Activated naive CD4-positive, alpha-beta T cell (primary cell): ENCODE results near the gene BANP.
"Not testable (repeated sequence)": the region's sequence is repeated elsewhere in the genome, so short reads cannot be mapped to it uniquely, and the experiment has no call there.

Experiments
- DNase-seq, 4 experiments: peaks; one replicate each; lab custom pipeline; 2025; lab: John Stamatoyannopoulos, UW

BANP gene

DNA sequence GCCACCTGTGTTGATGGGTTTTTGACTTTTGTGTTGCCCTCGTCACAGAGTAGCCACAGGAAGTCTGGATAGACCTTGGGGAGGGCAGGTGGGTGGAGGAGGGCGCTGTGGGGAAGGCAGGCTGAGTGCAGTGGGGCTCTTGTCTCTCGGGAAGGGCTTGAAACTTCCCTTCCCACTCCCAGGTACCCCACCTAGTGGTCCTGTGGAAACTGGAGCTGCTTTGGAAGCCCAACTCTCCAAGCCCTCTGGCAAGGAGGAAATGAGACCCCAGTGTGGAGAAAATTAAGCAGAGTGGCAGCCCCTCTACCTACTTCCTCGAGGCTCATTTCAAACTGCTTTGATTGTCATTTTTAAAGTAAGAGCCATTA is 24.1 kb upstream of the BANP start:
- DNase-seq, result no peak

DNA sequence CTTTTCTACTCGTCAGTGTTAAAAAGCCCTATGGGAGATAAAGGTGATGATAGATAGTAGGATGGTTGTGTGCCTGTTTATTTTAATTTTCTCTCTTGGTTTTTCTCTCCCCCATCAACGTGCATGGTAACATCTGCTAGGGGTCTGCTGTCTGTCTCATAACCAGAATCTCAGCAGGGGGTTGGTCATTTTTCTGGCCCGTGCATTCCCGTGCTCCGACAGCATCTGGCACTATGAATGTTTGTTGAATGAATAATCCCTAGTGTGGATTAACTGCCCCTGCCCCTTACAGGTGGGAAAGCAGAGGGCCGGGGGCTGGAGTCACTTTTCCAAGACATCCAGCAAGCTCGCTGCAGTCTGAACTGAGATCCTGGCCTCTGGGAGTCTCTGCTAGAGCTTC is 21.2 kb upstream of the BANP start:
- no peak for DNase-seq

DNA sequence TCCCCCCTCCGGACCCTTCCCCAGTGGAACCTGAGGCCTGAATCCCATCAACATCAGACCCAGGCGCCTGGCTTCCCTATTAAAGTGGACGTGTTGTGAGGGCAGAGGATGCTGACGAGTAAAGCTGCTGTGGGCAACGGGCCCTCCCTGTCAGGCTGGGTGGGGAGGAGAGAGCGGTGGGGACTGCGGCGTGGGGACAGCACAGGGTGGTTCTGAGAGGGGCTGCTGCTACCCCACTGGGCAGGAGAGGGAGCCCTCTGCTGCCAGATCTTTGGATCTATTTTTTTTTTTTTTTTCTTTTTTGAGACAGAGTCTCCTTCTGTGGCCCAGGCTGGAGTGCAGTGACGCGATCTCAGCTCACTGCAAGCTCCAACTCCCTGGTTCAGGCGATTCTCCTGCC is 20.8 kb upstream of the BANP start:
- DNase-seq, result no peak

DNA sequence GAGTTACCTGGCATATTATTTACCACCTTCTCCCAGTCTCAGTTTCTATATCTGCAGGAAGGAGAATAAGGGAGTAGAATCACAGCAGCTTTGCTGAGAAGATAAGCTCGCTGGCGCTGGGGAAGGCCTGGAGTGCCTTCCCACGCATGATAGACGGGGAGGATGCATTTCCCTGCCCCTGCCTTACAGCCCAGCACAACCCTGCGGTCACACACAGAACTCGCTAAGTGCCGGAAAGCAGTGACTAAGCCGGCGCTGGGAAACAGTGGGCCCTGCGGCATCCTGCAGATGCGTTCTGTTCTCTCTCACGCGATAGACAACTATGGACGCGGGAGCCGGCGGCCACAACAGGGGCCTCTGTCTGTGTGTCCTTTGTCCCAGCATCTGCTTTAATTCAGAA is 19.7 kb upstream of the BANP start:
- peak in 1 of 4 experiments; percentile 5 for DNase-seq

DNA sequence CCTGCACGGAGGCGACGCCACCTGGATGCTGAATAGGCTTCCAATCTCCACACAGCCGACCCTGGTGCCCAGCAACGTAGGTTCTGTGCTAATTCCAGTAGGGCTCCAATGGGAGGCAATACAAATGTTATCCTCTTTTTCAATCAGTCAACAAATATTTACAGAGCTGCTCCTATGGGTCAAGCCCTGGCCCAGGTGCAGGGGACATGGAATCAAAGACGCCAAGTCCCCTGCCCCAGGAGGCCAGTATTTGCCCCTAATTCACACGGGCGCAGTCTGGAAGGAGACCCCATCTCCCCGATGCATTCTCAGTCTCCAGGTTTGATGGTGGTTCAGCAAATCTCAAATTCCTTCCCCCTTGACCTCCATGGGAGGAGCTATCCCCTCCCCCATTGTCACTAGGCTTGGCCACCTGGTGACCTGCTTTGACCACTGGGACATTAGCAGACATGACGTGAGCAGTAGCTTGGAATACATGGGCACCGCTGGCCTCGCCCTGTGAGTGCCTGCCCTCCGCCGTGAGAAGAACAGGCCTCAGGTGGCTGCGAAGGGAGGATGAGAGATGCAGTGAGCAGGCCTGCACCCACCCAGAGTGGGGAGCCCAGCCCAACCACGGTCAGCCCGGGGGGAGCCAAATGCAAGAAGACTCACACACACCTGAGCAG is 18.6 kb upstream of the BANP start:
- not testable (repeated sequence) for DNase-seq

DNA sequence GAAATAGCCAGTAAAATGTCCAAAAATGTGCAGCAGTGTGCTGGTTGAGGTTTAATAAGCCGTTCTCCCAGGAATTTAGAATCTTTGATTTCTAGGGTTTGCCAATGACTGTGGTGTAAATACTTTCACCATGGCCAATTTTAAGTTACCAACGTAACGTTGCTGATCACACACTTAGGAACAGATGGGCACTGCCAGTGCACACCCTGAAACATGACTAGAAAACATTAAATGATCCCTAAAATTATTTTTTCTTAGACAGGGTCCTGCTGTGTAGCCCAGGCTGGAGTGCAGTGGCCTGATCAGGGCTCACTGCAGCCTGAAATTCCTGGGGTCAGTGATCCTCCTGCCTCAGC is 18.1 kb upstream of the BANP start:
- DNase-seq, result no peak

DNA sequence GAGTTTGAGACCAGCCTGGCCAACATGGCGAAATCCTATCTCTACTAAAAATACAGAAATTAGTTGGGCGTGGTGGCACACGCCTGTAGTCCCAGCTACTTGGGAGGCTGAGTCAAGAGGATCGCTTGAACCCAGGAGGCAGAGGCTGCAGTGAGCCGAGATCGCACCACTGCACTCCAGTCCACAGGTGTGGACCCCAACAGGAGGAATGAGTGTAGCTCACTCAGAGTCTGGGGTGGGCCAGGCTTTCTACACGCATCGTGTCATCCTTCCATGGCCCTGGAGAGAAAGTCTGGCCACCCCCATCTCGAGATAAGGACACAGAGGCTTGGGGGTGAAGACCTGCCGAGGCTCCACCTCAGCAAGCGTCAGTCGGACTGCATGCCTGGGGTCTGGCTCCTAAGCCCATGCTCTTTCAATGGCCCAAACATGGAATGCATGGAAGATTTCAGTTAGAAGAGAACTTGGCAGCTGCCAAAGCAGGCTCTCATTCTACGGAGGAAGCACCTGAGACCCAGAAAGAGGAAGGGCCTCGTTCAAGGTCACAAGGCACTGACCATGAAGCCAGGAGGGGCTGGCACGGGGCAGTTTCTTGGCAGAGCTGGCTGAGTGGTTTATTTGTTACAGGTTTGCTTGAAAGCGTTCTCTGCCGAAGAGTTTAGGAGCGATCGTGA is 16.3 kb upstream of the BANP start:
- not testable (repeated sequence) for DNase-seq

DNA sequence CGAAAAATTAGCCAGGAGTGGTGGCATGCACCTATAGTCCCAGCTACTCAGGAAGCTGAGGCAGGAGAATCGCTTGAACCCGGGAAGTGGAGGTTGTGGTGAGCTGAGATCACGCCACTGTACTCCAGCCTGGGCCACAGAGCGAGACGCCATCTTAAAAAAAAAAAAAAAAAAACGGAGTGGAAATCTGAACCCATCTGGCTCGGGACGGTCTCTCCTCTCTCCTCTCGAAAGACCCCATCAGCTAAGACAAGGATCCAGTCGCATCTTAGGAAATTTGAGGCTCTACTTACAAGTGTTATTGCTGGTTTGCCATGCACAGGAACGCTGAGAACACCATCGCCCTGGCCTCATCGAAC is 15.2 kb upstream of the BANP start:
- not testable (repeated sequence) for DNase-seq

DNA sequence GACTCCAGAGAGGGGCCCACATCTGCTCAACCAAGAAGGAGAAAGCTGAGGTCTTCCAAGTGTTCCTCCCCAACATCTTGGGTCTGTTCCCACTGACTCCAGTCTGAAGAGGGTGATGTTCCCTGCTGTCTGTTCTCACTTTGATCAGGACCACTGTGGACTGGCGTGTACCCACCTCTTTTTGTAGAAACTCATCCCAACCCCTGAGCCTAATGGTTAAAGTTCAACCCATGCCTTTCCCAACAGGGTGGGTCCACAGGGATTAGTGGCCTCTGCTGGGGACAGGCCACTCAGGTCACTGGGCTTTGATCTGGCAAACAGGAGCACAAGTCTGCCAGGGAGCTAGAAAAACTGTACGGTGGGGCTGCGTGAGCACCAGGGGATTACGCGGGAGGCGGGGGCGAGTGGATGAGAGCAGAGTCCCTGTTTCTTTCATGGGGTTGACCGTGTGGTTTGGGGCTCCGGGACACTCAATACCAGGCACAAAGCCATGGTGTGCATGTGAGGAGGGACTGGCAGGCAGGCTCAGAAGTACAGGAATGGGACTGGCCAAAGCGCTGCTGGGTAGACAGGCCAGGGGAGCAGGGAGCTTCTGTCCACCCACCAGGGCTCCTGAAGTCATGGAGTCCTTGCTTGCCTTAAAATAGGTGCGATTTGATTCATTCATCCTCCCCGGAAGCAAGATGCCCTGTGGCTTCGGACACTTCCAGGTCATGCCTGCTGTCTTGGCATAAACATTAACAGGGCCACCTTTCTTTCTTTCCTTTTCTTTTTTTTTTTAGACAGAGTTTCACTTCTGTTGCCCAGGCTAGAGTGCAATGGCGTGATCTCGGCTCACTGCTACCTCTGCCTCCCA is 14.6 kb upstream of the BANP start, which contains the start of gene CA5A:
Gene CA5A, minus strand, starts transcription at position 155 of the 856 bp plus-strand sequence. Its CDS starts 79 bp downstream, at position 76.
- no peak for DNase-seq

DNA sequence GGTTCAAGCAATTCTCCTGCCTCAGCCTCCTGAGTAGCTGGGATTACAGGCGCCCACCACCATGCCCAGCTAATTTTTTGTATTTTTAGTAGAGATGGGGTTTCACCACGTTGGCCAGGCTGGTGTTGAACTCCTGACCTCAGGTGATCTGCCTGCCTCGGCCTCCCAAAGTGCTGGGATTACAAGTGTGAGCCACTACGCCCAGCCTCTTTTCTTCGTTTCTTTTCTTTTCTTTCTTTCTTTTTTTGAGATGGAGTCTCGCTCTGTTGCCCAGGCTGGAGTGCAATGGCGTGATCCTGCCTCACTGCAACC is 14.0 kb upstream of the BANP start:
- not testable (repeated sequence) for DNase-seq

DNA sequence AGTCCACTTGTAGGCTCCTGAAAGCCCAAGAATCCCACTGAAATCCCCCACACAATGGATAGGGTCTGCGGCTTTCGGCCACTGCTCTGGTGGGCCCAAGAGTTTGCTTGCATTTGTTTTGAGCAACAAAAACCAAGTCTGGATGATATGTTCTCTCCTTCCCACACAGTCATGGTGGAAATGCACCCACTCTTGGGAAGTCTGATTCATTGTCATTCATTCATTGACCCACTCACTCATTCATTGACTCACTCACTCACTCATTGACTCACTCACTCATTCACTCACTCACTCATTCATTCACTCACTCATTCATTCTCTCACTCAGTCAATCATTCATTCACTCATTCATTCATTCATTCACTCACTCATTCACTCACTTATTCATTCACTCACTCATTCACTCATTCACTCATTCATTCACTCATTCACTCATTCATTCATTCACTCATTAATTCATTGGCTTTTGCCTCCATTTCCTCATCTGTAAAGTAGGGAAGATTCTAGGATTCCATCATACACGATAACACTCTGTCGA is 12.8 kb upstream of the BANP start:
- no peak for DNase-seq

DNA sequence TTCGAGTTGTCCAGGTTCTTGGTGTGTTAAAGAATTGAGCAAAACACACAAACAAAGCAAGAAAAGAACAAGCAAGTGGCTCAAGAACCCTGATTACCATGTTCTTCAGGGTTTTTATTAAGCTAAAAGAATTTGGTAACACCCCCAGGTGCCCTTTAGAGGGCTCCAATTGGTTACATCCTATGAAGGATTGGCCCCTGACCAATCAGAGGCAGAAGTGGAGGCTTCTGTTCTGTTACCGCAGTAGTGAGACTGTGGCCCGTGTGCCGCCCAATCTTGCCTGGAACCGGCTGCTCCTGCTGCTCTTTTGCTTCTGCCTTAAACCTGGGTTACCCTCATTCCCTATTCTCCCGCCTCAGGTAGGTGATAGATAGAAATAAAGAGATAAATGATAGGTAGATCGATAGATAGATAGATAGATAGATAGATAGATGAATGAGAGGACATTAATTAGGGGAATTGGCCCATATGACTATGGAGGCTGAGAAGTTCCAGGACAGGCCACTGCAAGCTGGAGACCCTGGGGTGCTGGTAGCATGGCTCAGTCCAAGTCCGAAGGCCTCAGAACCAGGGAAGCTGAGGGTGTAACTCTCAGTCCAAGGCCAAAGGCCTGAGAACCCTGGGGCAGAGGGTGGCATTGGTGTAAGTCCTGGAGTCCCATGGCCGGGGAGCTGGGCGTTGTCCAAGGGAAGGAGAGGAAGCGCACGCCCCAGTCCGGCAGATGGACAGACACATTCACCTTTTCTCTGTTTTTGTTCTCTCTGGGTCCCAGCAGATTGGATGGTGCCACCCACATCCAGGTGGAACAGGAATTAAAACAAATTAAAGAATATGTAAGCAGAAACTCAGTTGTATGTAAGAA is 11.4 kb upstream of the BANP start:
- DNase-seq, result no peak

DNA sequence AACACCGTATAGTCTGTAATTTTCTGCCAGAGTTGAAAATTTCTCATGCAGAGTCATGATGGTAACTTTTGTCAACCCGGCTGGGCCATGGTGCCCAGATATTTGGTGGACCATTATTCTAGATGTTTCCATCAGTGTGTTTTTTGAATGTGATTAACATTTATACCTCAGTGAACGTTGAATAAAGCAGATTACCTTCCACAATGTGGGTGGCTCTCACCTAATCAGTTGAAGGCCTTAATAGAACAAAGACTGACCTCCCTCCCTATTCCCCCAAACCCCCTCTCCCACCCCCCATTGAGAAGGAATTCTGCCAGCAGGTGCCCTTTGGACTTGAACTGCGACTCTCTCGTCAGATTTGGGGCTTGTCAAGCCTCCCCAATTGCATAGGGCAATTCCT is 8.6 kb upstream of the BANP start:
- no peak for DNase-seq

DNA sequence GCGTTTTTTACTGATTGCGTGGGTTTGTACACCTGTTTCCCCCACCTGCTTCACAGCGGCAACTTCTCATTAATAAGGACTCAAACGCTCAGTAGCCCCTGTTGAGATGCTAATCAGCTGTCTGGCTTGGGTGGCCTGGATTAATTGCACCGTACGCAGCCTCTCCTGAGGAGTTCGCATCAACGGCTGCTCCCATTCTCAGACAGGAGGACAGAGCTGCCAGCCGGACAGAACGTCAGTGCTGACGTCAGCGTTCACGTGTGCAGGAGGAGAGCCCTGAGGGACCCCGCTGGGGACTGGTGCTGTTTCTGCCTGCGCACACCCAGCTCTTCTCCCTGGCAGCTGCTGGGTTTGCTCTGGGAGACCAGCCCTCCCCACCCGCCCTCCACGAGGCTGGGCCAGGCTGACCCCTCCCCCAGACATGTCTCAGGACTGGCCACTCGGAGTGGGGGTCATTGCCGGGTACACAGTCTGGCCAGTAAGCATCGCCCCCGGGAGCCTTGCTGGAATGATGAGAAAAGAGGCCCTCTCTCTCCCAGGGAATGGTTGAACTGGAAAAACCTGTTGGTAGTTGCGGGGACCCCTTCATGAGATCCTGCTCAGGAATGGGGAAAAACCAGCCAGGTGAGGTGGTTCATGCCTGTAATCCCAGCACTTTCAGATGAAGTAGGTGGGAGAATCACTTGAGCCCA is 5.7 kb upstream of the BANP start:
- no peak for DNase-seq

DNA sequence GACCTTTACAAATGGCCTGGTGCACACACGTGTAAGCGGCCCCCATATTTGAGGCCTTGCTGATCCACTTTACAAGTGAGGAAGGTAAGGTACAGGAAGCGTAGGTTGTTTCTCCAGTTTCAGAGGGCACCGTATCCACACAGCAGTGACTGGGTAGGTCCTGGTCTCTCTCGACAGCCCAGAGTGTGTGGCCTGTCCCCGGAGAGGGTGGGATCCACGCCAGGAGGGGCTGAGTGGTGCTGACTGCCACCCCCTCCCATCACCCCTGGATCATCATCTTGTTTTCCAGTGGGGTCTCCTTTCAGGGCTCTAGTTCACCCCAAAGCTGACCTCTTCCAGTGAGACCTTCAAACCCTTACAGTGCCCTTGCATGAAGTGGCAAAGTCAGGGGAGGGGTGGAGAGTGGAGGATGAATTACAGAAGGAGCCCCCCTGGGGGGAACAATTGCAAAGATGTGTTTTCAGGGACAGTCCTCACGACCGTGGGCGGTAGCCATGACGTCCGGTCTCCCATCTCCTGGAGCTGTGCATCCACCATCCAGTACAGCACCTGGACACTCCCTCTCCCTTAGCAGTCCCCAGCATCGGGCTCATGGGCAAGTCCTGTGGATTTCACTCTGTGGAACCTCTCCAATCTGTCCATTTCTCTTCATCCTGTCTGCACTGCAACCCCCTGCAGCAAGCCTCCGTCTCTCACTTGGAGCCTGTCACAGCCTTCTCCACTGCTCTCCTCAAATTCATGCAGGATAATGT is 4.5 kb upstream of the BANP start:
- no peak for DNase-seq

DNA sequence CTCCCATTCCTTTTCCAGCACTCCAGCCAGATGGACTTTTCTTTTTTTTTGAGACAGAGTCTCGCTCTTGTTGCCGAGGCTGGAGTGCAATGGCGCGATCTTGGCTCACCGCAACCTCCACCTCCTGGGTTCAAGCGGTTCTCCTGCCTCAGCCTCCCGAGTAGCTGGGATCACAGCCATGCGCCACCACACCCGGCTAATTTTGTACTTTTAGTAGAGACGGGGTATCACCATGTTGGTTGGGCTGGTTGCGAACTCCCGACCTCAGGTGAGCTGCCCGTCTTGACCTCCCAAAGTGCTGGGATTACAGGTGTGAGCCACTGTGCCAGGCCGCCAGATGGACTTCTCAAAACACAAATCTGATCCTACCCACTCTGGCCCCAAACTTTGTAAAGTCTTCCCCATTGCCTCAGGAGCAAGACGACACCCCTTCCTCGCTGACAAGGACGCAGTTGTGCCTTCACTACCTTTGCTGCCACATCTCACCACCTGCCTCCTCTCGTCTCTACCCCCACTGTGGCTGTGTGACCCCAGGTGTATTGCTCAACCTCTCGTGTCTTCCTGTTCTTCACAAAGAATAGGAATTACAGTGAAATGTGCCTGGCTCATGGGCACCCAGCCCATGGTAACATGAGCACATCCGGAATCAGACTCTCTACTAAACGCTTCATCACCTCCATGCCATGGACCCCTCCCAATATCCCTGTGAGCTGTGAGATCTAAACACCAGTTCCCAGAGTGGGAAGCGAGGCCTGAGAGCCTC is 3.7 kb upstream of the BANP start:
- no peak for DNase-seq

DNA sequence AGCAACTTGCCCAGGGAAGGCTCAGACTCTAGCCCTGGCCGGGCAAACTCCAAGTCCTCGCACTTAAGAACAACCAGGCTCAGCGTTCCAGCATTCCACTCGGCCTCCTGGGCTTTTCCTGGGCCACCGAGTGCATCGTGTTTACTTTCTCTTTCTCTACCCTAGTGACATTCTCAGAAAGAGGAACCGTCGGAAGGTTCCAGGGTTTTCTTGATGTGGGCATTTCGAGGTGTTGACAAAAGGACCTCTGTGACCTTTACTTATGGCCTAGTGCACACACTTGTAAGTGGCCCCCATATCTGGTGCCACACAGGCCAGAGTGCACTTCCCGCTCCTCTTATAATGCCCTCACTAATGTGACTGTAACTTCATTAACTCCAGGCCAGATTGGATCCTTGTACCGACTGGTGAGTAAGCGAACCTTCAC is 3.1 kb upstream of the BANP start:
- no peak for DNase-seq

DNA sequence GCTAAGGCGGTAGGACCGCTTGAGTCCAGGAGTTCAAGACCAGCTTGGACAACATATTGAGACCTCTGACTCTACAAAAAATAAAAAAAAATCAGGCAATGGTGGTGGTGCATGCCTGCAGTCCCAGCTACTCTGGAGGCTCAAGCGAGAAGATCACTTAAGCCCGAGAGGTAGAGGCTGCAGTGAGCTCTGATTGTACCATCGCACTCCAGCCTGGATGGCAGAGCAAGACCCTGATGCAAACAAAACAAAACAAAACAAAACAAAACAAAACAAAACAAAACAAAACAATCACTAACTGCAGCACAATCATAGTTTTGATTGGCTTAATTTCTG is 2.5 kb upstream of the BANP start:
- DNase-seq, result no peak

DNA sequence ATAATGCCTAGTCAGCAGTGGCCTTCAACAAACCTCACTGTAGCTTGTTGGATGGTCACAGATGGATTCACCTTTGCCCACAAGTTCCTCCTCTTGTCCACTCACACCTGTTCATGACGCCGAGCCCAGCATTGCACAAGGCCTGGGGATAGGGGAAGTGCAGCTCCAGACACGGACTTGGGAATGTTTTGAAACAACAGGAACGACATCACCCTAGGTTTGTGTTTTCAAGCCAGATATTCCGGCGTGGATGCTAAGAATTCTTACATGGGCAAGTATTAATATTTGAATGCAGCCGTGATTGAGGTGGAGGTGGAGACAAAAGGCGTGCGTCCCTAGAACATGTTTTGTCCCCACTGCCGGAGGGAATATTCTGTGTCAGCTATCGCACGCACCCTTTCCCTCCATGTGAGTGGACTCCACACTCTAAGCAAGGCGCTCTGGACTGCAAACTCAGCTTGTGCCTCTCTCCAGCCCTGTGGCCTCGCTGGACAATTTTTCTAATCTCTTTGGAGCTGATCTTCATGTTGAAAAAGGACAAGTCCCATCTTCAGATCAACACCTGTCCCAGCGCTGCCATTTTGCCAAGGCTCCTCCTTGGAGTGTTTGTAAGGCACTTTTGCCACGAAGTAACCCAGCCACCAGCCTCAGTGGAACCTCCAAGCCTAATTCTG is 2.0 kb upstream of the BANP start:
- DNase-seq, result no peak
